ENCODE results near the gene PYM1. TPM values are rescaled to one million over a fixed set of nuclear protein-coding genes. Genes with fewer than 3 reads are reported as not detected.

The PYM1 gene
- total RNA-seq, 1 donor from 2014 or later: 47.6 TPM

DNA sequence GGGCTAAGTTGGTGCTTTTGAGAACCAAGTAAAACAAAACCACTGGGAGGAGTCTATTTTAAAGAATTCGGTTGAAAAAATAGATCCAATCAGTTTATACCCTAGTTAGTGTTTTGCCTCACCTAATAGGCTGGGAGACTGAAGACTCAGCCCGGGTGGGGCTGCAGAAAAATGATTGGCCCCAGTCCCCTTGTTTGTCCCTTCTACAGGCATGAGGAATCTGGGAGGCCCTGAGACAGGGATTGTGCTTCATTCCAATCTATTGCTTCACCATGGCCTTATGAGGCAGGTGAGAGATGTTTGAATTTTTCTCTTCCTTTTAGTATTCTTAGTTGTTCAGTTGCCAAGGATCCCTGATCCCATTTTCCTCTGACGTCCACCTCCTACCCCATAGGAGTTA is 44.3 kb upstream of the PYM1 start:
- Histone ChIP-seq H3K27me3 (ENCODE audit: control insufficient read depth, insufficient read depth, low read length) (no peaks in the 10 kb centered on the region), H3K36me3 (ENCODE audit: control insufficient read depth, insufficient read depth, low read length) (peaks cover 1% of the 10 kb centered on the region), H3K4me3 (ENCODE audit: low read depth, low read length) (no peak overlapping the region)
- TF ChIP-seq, protein P1, sequence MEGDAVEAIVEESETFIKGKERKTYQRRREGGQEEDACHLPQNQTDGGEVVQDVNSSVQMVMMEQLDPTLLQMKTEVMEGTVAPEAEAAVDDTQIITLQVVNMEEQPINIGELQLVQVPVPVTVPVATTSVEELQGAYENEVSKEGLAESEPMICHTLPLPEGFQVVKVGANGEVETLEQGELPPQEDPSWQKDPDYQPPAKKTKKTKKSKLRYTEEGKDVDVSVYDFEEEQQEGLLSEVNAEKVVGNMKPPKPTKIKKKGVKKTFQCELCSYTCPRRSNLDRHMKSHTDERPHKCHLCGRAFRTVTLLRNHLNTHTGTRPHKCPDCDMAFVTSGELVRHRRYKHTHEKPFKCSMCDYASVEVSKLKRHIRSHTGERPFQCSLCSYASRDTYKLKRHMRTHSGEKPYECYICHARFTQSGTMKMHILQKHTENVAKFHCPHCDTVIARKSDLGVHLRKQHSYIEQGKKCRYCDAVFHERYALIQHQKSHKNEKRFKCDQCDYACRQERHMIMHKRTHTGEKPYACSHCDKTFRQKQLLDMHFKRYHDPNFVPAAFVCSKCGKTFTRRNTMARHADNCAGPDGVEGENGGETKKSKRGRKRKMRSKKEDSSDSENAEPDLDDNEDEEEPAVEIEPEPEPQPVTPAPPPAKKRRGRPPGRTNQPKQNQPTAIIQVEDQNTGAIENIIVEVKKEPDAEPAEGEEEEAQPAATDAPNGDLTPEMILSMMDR (IDR thresholded peaks at IDR 0.05; ENCODE audit: insufficient read depth, low read length, poor library complexity, severe bottlenecking): no peak
- peak; percentile 59 for DNase-seq (ENCODE audit: low read depth)

DNA sequence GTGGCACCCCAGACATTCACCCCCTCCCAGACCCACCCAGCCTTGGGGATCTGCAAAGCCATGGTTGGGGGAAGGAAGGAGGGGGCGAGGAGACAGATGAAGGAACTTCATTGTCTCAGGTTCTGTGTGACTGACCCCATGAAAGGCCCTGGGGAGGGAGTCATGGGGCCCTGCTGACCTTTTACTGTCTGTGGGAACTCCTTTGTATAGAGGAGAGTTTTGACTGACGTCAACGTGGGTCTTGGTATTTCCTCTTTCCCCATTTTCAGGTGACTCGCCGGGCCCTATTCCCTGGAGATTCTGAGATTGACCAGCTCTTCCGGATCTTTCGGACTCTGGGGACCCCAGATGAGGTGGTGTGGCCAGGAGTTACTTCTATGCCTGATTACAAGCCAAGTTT is 43.1 kb upstream of the PYM1 start:
- Histone ChIP-seq H3K36me3 (ENCODE audit: control insufficient read depth, insufficient read depth, low read length) (no peaks in the 10 kb centered on the region), H3K27me3 (ENCODE audit: control insufficient read depth, insufficient read depth, low read length) (no peaks in the 10 kb centered on the region), H3K4me3 (ENCODE audit: low read depth, low read length) (no peak overlapping the region)
- no peak for DNase-seq (ENCODE audit: low read depth)
- TF ChIP-seq, protein P1 (IDR thresholded peaks at IDR 0.05; ENCODE audit: insufficient read depth, low read length, poor library complexity, severe bottlenecking): no peak

DNA sequence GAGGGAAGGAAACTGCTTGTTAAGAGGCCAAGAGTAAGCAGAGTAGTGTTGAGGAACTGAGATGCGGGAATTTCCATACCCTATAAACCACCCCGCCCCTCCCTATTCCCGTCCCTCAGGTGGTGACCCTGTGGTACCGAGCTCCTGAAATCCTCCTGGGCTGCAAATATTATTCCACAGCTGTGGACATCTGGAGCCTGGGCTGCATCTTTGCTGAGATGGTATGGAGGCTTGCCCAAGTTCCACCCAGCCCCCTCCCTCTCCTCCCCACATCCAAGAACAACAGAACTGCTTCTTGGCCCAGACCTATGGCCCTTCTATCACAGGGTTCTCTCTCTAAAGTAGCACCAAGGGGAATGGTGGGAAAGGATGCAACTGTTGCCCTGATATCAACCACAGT is 41.7 kb upstream of the PYM1 start:
- H3K36me3 ChIP-seq (ENCODE audit: control insufficient read depth, insufficient read depth, low read length): no peaks in the 10 kb centered on the region
- TF ChIP-seq, protein P1 (IDR thresholded peaks at IDR 0.05; ENCODE audit: insufficient read depth, low read length, poor library complexity, severe bottlenecking): no peak
- no peak overlapping the region for H3K4me3 ChIP-seq (ENCODE audit: low read depth, low read length)
- H3K27me3 ChIP-seq (ENCODE audit: control insufficient read depth, insufficient read depth, low read length): no peaks in the 10 kb centered on the region
- DNase-seq (ENCODE audit: low read depth): no peak

DNA sequence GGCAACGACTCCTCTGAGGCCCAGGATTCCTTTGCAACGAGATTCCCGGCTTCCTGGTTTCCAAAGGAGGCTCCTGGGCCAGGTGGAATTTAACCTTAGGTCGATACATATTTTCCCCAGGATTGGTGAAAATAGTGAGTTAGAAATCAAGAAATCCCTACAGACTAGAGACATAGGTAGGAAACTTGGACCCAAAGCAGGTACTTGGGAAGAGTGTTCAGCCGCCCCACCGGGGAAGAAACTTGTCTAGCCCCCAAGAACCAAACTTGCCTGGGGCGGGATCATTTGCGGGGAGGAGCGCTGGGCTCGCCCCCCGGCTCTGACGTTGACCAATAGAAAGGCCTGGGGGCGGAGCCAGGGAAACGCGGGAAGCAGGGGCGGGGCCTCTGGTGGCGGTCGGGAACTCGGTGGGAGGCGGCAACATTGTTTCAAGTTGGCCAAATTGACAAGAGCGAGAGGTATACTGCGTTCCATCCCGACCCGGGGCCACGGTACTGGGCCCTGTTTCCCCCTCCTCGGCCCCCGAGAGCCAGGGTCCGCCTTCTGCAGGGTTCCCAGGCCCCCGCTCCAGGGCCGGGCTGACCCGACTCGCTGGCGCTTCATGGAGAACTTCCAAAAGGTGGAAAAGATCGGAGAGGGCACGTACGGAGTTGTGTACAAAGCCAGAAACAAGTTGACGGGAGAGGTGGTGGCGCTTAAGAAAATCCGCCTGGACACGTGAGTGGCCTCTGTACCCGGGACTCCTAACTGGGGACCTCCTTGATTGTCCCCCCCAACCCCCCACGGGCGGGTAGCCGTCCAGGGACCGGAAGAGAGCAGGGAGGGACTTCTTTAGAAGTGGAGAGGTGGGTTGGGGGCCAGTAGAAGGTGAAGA is 39.0 kb upstream of the PYM1 start, which contains the start of gene CDK2:
CDK2 (plus strand) TSS at position 423 of the 874 bp plus-strand sequence; CDS start at position 602, 179 bp downstream.
- TF ChIP-seq, protein P1 (IDR thresholded peaks at IDR 0.05; ENCODE audit: insufficient read depth, low read length, poor library complexity, severe bottlenecking): no peak
- peak within 1 kb of the TSS; percentile 64 for H3K4me3 ChIP-seq (ENCODE audit: low read depth, low read length)
- no peaks in the 10 kb centered on the region for H3K36me3 ChIP-seq (ENCODE audit: control insufficient read depth, insufficient read depth, low read length)
- H3K27me3 ChIP-seq (ENCODE audit: control insufficient read depth, insufficient read depth, low read length): no peaks in the 10 kb centered on the region
- no peak for DNase-seq (ENCODE audit: low read depth)

DNA sequence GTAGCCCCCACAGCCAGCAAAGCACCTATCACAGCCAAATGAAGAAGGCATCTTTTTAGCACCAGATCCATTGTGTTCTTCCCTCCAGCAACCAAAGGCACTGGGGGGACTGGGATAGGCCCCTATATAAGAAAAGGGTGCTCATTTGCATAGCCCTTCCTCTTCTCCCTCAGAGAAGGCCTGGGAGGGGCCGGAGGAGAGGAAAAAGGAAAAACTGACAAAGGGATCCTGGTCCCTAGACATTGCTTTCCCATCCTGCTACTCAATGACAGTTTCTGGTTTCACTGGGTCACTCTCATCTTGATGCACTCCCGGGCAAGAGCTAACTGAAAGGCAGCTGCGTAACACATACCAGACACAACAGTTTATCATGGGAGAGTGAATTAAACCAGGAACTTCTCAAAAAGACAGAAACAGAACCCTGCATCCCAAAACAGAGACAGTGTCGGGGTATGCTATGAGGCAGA is 38.3 kb upstream of the PYM1 start, which contains the start of gene PMEL:
PMEL (minus strand) TSS at position 102 of the 467 bp plus-strand sequence; CDS start at position 71, 31 bp downstream.
- Histone ChIP-seq H3K4me3 (ENCODE audit: low read depth, low read length) (peak within 1 kb of the TSS; percentile 64), H3K36me3 (ENCODE audit: control insufficient read depth, insufficient read depth, low read length) (no peaks in the 10 kb centered on the region), H3K27me3 (ENCODE audit: control insufficient read depth, insufficient read depth, low read length) (no peaks in the 10 kb centered on the region)
- no peak for DNase-seq (ENCODE audit: low read depth)
- TF ChIP-seq, protein P1 (IDR thresholded peaks at IDR 0.05; ENCODE audit: insufficient read depth, low read length, poor library complexity, severe bottlenecking): no peak
